ENCODE results near the gene CAMKK1. TPM values are rescaled to one million over a fixed set of nuclear protein-coding genes. Genes with fewer than 3 reads are reported as not detected.

The CAMKK1 gene
- total and polyA plus RNA-seq, 2 donors from 2014 or later = 2.6 to 6.0 TPM

DNA sequence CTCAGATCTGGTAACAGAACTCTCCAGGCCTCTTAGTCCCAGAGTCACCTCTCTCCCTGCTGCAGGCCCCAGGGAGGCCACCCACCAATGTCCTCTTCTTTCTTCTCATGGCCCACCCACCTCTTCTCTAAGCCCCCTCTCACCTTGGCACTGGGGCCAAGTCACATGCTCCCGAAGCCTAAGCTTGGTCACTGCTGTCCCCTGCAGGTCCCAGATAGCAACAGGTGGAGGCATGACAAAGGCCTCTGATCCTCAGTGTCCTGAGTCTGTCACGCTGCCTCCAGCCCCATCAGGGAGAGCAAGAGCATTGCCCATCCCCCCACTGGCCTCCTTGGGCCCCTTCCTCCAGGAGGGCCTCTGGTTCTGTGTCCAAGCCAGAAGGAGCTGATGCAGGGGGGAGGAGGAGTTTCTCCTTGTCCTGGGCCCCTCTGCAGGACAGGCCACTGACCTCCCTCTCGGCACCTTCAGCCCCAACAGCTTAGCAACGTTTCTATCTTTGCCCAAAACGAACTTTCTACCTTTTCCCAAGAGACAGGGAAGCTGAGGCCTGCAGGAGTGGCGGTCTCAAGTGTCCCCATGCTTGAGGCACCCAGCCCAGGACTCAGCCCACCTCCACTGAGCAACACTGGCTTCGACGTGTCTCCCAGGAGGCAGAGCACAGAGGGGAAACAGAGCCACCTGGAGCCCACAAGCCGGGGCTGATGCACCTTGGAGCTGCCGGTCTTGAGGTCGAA is 14.8 kb upstream of the CAMKK1 start:
- H3K9me3 ChIP-seq (ENCODE audit: control insufficient read depth in 2 of 3, insufficient read depth in 1 of 3, low read length in 3 of 3) = no peaks in the 10 kb centered on the region
- FAIRE-seq (no peak), DNase-seq (no peak)
- no peaks in the 10 kb centered on the region for H3K27me3 ChIP-seq (ENCODE audit: control insufficient read depth, insufficient read depth, low read length)
- intact Hi-C loops (cut with DNase I) = no loop called here
- no peaks in the 10 kb centered on the region for H3K4me1 ChIP-seq (ENCODE audit: control insufficient read depth in 2 of 3, insufficient read depth in 2 of 3, low read depth in 1 of 3, low read length in 3 of 3)
- H3K27ac ChIP-seq (ENCODE audit: low read depth in 2 of 2, low read length in 2 of 2) = no peak overlapping the region
- TF ChIP-seq, protein P1, sequence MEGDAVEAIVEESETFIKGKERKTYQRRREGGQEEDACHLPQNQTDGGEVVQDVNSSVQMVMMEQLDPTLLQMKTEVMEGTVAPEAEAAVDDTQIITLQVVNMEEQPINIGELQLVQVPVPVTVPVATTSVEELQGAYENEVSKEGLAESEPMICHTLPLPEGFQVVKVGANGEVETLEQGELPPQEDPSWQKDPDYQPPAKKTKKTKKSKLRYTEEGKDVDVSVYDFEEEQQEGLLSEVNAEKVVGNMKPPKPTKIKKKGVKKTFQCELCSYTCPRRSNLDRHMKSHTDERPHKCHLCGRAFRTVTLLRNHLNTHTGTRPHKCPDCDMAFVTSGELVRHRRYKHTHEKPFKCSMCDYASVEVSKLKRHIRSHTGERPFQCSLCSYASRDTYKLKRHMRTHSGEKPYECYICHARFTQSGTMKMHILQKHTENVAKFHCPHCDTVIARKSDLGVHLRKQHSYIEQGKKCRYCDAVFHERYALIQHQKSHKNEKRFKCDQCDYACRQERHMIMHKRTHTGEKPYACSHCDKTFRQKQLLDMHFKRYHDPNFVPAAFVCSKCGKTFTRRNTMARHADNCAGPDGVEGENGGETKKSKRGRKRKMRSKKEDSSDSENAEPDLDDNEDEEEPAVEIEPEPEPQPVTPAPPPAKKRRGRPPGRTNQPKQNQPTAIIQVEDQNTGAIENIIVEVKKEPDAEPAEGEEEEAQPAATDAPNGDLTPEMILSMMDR (IDR thresholded peaks at IDR 0.05; ENCODE audit: borderline replicate concordance, extremely low read depth, insufficient read depth) = peak; percentile 11
- no peak overlapping the region for H3K9ac ChIP-seq (ENCODE audit: low read length in 3 of 3)
- no peak overlapping the region for H3K4me3 ChIP-seq (ENCODE audit: low read length in 3 of 3)
- H3K36me3 ChIP-seq (ENCODE audit: control insufficient read depth in 2 of 3, insufficient read depth in 3 of 3, low read length in 3 of 3) = no peaks in the 10 kb centered on the region

DNA sequence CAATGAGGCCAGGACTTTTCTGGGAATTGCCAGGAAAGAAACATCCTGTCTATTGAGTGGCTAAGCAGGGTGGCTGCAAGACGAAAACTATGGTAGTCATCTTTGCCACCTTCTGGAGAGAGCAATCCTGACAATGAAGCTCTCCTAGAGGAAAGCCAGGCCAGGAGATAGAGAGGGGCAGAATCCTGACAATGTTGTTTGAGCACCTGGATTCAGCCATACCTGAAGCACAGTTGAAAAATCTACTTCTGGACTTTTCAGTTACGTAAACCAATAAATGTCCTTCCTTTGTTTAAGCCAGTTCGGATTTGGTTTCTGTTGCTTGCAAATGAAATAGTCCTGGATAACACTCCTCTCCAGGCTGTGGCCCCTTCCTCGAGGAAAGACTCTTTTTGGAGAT is 14.0 kb upstream of the CAMKK1 start:
- FAIRE-seq = no peak
- no peaks in the 10 kb centered on the region for H3K27me3 ChIP-seq (ENCODE audit: control insufficient read depth, insufficient read depth, low read length)
- TF ChIP-seq, protein P1 (IDR thresholded peaks at IDR 0.05; ENCODE audit: borderline replicate concordance, extremely low read depth, insufficient read depth) = no peak
- H3K27ac ChIP-seq (ENCODE audit: low read depth in 2 of 2, low read length in 2 of 2) = no peak overlapping the region
- DNase-seq = no peak
- H3K4me1 ChIP-seq (ENCODE audit: control insufficient read depth in 2 of 3, insufficient read depth in 2 of 3, low read depth in 1 of 3, low read length in 3 of 3) = no peaks in the 10 kb centered on the region
- H3K9ac ChIP-seq (ENCODE audit: low read length in 3 of 3) = no peak overlapping the region
- no peak overlapping the region for H3K4me3 ChIP-seq (ENCODE audit: low read length in 3 of 3)
- intact Hi-C loops (cut with DNase I) = no loop called here
- no peaks in the 10 kb centered on the region for H3K9me3 ChIP-seq (ENCODE audit: control insufficient read depth in 2 of 3, insufficient read depth in 1 of 3, low read length in 3 of 3)
- H3K36me3 ChIP-seq (ENCODE audit: control insufficient read depth in 2 of 3, insufficient read depth in 3 of 3, low read length in 3 of 3) = no peaks in the 10 kb centered on the region

DNA sequence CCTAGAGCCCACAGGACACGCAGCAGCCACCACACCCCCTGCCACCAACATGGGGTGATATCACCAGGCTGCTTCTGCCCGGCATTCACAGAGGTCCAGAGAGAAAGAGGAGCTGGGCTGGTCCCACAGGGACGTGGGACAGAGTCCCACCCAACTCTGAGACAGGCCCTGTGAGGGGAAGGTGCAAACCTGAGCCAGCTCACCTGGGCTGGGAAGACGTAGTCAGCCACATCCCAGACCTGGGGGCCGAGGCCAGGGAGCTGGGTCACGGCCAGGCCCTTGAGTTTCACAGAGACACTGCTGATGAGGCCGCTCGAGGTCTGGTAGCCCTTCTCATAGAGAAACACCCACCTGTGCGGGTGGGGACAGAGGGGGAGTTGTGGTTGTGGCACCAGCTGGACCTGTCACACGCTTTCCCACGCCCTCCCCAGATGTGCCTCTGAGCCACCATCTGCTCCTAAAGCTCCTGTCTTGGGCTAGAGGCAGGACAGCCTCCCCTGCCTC is 12.2 kb upstream of the CAMKK1 start:
- Histone ChIP-seq H3K36me3 (ENCODE audit: control insufficient read depth in 2 of 3, insufficient read depth in 3 of 3, low read length in 3 of 3) (no peaks in the 10 kb centered on the region), H3K9me3 (ENCODE audit: control insufficient read depth in 2 of 3, insufficient read depth in 1 of 3, low read length in 3 of 3) (no peaks in the 10 kb centered on the region), H3K27ac (ENCODE audit: low read depth in 2 of 2, low read length in 2 of 2) (no peak overlapping the region), H3K9ac (ENCODE audit: low read length in 3 of 3) (no peak overlapping the region), H3K27me3 (ENCODE audit: control insufficient read depth, insufficient read depth, low read length) (no peaks in the 10 kb centered on the region), H3K4me3 (ENCODE audit: low read length in 3 of 3) (no peak overlapping the region), H3K4me1 (ENCODE audit: control insufficient read depth in 2 of 3, insufficient read depth in 2 of 3, low read depth in 1 of 3, low read length in 3 of 3) (no peaks in the 10 kb centered on the region)
- TF ChIP-seq, protein P1 (IDR thresholded peaks at IDR 0.05; ENCODE audit: borderline replicate concordance, extremely low read depth, insufficient read depth) = no peak
- FAIRE-seq = no peak
- DNase-seq = no peak
- intact Hi-C loops (cut with DNase I) = no loop called here
